Testis (tissue), 3 donors: ENCODE data around the gene CHST3. TPM values are rescaled to one million over a fixed set of nuclear protein-coding genes. Genes with fewer than 3 reads are reported as not detected.

Experiments
- DNase-seq: peaks from one replicate; pipeline ENCODE4 v3.0.0-alpha.2; 2019
- H3K27ac ChIP-seq, 2 donors: fragments of 200-600 bp; sonication (generic); one replicate each; pipeline ENCODE4 v1.5.1; 2019
- H3K27me3 ChIP-seq: fragments of 200-600 bp; sonication (generic); one replicate; pipeline ENCODE4 v1.5.1; 2019
- H3K36me3 ChIP-seq: fragments of 200-600 bp; sonication (generic); one replicate; pipeline ENCODE4 v1.5.1; 2017; ENCODE audit warnings: low read depth; ENCODE audit errors: missing control alignments
- H3K4me1 ChIP-seq: fragments of 200-600 bp; sonication (generic); one replicate; pipeline ENCODE4 v1.5.1; 2019
- H3K4me3 ChIP-seq, 2 donors: fragments of 200-600 bp; sonication (generic); one replicate each; pipeline ENCODE4 v1.5.1; 2017 to 2019
- H3K9me3 ChIP-seq: fragments of 200-600 bp; sonication (generic); one replicate; pipeline ENCODE4 v1.5.1; 2017
- CTCF ChIP-seq, 3 experiments: fragments of 450-650 bp in 2 of 3; fragments of 200-600 bp in 1 of 3; sonication (generic) in 1 of 3; IDR thresholded peaks; one replicate each; pipeline ENCODE4 v1.5.1; 2016 to 2019; ENCODE audit warnings: antibody characterized with exemption in 3 of 3, mild to moderate bottlenecking in 2 of 3, moderate library complexity in 1 of 3
- POLR2A ChIP-seq: fragments of 450-650 bp; IDR thresholded peaks from one replicate; pipeline ENCODE4 v1.6.1; 2017; ENCODE audit warnings: antibody characterized with exemption, mild to moderate bottlenecking, moderate library complexity
- whole genome bisulfite sequencing, 2 donors: methylation state at CpG; one replicate each; pipeline ENCODE4 v1.1.5; 2018; 5-methylcytosine and 5-hydroxymethylcytosine counted together
- intact Hi-C: fragments of 100-400 bp; cut with DNase I; formaldehyde crosslinking; loops from one replicate; pipeline ENCODE4 v1.15.1; 2023; ENCODE audit warnings: low total_unique reads
- polyA plus RNA-seq: library from polyadenylated mRNA; stranded (reverse); fragments of 350-450 nt; fragmentation: Illumina TruSeq; extraction: RNeasy Lipid Tissue Mini Kit (QIAGEN cat#74804); gene quantifications from one replicate; pipeline ENCODE4 v1.2.3, GENCODE V29; 2014; ENCODE audit warnings: low read depth, low replicate concordance; ENCODE audit not compliant: insufficient read depth
- total RNA-seq, 2 donors: library from RNA; depleted of rRNA; stranded (reverse); fragments of >200 nt; gene quantifications; one replicate each; pipeline ENCODE4 v1.2.3, GENCODE V29; 2016

CHST3 gene
- total and polyA plus RNA-seq, 3 donors from 2014 or later = 55.3 to 218 (median 107) TPM

- Histone ChIP-seq H3K36me3 (no peaks in the 10 kb centered on the region), H3K9me3 (no peaks in the 10 kb centered on the region), H3K27me3 (no peaks in the 10 kb centered on the region), H3K4me3 (no peak overlapping the region), H3K4me1 (peaks cover 51% of the 10 kb centered on the region), H3K27ac (no peak overlapping the region)
- WGBS, 2 donors = 84 to 85% methylated on average over 9 to 10 of the region's 10 CpGs
- DNase-seq = no peak
- intact Hi-C loops = no loop called here
- TF ChIP-seq POLR2A = no peak
- TF ChIP-seq CTCF (IDR thresholded peaks at IDR 0.05) = no peak
These were observed 50.7 kb downstream of the CHST3 start for GRCh38 chr10:72014785-72015480.

GRCh38 chr10:72015841-72016240 is 51.6 kb downstream of the CHST3 start:
- no peak overlapping the region for H3K4me3 ChIP-seq
- H3K9me3 ChIP-seq = no peaks in the 10 kb centered on the region
- intact Hi-C loops = no loop called here
- H3K4me1 ChIP-seq = peaks cover 43% of the 10 kb centered on the region
- no peaks in the 10 kb centered on the region for H3K36me3 ChIP-seq
- no peak overlapping the region for H3K27ac ChIP-seq
- TF ChIP-seq CTCF (IDR thresholded peaks at IDR 0.05) (no peak), POLR2A (no peak)
- H3K27me3 ChIP-seq = no peaks in the 10 kb centered on the region
- WGBS, 2 donors = 75 to 83% methylated on average over 8 of the region's 8 CpGs
- no peak for DNase-seq

- Histone ChIP-seq H3K9me3 (no peaks in the 10 kb centered on the region), H3K4me1 (peaks cover 49% of the 10 kb centered on the region), H3K27ac (no peak overlapping the region), H3K4me3 (no peak overlapping the region), H3K36me3 (no peaks in the 10 kb centered on the region), H3K27me3 (no peaks in the 10 kb centered on the region)
- DNase-seq = no peak
- 53 to 88% methylated on average over 8 to 13 of the region's 13 CpGs for WGBS, 2 donors
- intact Hi-C loops = no loop called here
- TF ChIP-seq POLR2A (no peak), CTCF (IDR thresholded peaks at IDR 0.05) (no peak)
These were observed 52.6 kb downstream of the CHST3 start for GRCh38 chr10:72016608-72017300.

GRCh38 chr10:72019085-72019876 is 55.1 kb downstream of the CHST3 start:
- Histone ChIP-seq H3K4me3 (no peak overlapping the region), H3K9me3 (no peaks in the 10 kb centered on the region), H3K36me3 (no peaks in the 10 kb centered on the region), H3K4me1 (peaks cover 36% of the 10 kb centered on the region), H3K27ac (no peak overlapping the region), H3K27me3 (no peaks in the 10 kb centered on the region)
- DNase-seq = no peak
- 77 to 79% methylated on average over 11 of the region's 11 CpGs for WGBS, 2 donors
- TF ChIP-seq POLR2A (no peak), CTCF (IDR thresholded peaks at IDR 0.05) (no peak)
- intact Hi-C loops = no loop called here
